ENCODE data around the gene BBS2.

GRCh38 chr16:56457927-56458470 lies 61.8 kb downstream of the BBS2 start:
- TF ChIP-seq CTCF (IDR thresholded peaks at IDR 0.05) (no peak), POLR2AphosphoS5 (IDR thresholded peaks at IDR 0.05) (no peak)
